NCI-H446 treated with DMSO at 0.1 percent for 48 hours (cell line): ENCODE measurements around the gene BHLHE23.

Experiments used
- DNase-seq: peaks from one replicate; lab custom pipeline; 2025; lab: John Stamatoyannopoulos, UW

Gene BHLHE23

DNA sequence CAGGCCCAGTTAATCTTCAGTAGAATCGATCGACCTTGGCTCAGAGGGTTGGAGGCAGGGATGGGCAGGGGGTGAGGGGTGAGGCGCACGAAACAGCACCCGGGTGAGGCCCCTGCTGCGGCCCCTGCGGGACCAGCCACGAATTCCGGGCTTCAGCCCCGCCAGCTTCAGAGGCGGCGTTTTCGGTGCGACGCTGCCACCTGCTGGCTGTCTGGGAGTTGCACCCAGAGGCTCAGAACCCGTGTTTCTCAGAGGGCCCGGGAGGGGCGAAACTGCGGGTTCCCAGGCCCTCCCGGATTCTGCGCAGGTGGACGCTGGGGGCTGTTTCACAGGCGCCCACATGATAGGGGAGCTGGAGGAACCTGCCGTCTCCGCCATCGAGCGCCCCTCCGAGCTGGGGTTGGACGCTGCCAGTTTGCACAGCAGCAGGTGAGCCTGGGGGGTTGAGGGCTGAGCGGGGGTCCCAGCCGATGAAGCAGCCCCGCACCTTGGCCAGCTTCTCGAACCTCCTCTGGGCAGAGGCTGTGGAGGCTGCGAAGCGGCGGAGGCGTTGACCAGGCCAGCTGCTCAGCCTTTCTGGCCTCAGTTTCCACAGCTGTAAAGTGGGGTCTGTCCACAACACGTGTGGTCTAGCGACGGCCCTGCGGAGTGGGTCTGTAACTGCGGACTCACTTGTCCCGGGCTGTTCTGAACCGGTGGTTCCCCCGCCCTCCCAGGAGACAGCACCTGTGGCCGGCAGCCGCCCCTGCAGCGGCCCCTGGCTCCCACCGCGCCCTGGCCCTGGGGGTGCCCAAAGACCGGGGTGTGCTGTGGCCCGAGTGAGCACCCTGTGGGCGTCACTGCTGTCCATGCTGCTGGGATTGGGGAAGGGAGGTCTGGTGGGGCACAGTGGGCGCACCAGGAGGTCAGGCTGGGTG, 2.5 kb upstream of the BHLHE23 start:
- DNase-seq, result no peak

- no peak for DNase-seq
These were observed 1.8 kb upstream of the BHLHE23 start for GRCh38 chr20:63008541-63009044.

DNA sequence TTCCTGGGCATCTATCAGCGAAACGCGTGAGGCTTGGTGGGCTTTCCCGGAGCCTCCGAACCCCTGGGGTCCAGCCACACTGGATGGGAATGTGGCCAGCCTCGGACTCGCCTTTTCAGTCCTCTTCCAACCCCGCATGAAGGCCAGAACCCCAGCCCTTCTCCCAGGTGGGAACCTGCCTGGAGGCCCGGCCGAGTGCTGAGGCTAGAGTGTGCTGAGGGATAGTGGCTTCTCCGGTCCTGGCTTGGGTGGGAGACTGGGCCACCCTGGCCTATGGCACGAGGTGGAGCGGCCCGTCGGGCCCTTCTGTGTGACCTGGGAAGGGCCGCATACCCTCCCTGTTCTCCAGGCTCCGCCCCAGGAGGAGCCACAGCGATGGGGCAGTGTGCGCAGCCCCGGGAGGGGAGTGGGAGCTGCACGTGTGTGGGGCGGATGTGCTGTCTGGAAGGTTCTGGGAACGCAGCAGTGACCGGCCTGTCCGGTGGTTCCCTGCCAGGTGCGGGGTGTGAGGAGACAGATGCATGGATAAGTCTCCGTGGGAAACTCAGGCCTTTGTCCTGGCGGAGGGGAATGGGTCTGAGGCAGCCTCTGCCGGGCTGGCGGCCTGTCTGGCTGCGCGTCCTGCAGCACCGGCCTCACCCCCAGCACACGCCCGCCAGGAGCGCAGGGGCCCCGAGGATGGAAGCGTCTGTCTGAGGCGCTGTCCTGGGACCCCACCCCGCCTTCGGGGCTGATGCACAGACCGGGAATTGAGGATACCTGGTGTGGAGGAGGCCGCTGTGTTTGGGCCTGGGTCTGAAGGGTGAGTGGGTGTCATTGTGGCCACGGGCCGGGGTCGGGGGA, 1.1 kb upstream of the BHLHE23 start:
- DNase-seq, result no peak

GRCh38 chr20:63007360-63007645, 539 bp upstream of the BHLHE23 start:
- no peak for DNase-seq

- no peak for DNase-seq
These were observed 763 bp downstream of the BHLHE23 start for GRCh38 chr20:63005862-63006539.

GRCh38 chr20:63005365-63005861, 1.4 kb downstream of the BHLHE23 start:
- no peak for DNase-seq

DNA sequence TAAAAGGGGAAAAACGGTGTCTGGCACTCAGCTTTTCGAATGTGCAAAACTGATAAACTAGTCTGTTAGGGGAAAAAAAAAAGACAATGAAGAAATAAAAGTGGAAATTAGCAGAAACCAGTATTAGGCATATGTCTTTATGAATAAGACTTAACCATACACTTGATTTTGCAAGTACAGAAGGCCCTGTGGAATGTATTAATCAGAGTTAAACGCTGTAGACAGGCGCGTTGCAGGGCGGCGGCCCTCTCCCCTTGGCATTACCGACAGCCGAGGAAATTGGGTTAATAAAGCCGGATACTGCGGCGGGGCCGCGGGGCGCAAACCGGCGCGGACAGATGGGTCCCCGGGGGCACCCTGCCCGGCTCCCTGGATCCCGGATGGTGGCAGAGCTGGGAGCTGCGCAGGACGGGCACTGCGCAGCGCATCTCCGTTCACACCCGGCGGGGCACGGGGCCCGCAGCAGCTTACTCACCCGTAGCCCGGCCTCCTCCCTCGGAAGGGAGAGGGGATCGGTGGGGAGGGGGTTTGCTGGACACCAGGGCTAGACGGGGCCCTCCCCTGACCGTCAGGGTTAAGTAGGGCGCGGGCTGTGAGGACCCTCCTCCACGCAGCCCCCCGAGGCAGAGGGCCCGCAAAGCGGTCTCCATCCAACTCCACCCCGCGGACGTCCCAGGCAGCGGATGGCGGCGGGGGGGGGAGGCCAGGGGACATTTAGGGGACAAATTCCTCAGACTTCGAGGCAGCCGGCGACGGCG, 2.0 kb downstream of the BHLHE23 start:
- DNase-seq, result no peak

DNA sequence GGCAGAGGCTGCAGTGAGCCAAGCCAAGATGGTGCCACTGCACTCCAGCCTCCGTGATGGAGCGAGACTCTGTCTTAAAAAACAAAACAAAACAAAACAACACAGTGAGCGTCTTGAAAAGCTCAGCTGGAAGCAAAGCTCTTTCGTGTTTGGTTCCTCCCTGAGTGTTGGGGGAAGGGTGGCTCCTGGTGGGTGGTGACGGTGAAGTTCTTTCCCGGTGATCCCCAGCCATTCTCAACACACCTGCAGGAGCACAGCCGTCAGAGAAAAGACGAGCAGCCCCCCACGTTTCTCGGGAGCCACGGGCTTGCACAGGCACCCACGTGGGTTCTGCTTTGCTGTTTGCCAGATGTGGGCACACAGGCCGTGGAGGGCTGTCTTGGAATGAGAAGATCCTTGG, 3.2 kb downstream of the BHLHE23 start:
- DNase-seq, result no peak

GRCh38 chr20:63002511-63002910, 4.3 kb downstream of the BHLHE23 start:
- DNase-seq, result no peak

GRCh38 chr20:63000958-63001357, 5.8 kb downstream of the BHLHE23 start:
- no peak for DNase-seq

GRCh38 chr20:63000036-63000435, 6.7 kb downstream of the BHLHE23 start:
- no peak for DNase-seq

DNA sequence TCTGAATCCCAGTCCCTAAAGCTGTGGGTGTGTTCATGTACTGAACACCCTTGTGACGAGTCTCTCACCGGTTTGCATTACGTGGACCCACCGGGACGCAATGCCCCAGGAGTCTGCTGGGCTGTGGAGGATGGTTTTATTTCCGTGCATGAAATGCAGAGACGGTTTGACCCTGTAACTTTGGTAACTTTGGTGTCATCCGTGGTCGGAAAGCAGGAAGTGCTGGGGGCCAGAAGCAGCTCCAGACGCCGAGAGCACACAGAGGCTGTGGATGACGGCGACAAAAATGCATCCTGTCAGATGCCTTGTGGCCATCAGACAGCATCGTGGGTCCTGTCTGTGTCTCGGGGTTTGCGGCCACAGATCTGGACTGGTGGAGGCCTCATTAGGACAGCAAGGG, 7.2 kb downstream of the BHLHE23 start:
- DNase-seq, result no peak

GRCh38 chr20:62998449-62998848, 8.3 kb downstream of the BHLHE23 start:
- DNase-seq, result no peak

DNA sequence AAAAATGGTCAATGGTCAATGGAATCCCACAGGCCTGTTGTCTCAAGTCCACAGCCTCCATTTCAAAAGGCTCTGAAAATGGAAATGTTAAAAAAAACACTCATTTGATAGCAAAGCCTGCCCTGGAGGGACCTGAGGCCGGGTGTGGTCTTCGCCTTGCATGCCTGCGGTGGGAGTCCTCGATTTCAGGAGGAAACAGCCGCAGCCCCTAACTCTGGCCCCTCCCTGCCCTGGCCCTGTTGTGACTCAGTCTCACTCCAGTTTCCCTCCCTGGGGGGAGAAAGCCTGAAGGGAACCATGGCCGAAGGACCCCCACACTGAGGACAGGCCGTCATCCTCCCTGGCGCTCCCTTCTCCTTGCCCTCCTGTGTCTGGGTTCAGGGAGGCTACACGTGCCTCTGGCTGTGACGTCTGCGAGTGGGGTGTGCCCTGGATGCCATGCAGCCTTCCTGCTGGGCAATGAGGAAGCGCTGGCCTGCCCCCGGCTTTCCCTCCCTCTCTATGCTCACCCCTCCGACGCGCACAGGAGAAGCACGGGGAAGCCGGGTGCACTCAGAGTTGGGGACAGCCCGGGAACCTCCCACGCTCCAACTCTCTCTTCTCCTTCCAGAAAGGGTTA, 9.2 kb downstream of the BHLHE23 start:
- DNase-seq, result no peak

DNA sequence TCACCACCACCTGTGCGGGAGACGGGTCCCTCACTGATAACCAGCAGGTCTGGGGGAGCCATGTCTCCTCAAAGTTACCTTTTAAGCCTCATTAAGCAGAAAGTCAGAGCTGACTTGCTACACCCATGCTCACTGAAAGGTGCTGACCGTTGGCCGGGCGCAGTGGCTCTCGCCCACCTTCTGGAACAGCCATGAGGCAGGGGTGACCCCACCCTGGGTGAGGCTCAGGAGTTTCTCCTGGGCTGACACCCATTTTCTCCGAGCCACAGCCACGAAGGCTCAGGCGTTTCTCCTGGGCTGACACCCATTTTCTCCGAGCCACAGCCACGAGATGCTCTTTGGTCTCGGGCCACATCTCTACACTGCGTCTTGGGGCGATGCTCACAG, 10.2 kb downstream of the BHLHE23 start:
- no peak for DNase-seq

DNA sequence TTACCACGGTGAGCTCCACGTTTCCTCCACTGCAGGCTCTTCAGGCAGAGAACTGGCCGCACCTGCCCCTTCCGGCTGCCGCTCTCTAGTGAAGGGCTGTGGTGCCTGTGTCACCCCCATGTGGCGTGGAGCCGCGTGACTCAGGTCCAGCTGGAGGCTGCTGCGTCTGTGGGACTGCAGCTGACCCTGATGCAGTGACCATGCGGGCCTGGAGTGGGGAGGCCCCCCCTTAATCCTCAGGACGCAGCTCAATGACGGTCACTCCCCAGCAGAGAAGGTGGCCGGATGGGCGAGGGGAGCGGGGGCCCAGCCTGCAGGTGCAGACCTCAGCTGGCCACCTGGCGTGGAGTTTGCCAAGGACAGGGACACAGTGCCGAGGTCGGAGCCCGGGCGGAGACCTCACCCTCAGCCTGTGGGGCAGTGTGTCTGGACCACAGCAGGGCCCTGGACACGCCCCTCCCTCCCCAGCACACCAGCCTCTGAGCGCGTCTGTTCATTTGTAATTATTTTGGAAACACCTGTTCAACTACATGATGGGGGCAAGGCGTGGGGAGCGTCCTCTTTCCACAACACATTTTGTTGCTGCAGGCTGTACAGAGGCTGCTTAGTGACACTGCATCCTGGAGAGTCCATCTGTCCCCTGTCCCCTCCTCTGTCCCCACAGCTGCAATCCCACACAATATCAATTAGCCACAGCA, 10.7 kb downstream of the BHLHE23 start:
- no peak for DNase-seq

DNA sequence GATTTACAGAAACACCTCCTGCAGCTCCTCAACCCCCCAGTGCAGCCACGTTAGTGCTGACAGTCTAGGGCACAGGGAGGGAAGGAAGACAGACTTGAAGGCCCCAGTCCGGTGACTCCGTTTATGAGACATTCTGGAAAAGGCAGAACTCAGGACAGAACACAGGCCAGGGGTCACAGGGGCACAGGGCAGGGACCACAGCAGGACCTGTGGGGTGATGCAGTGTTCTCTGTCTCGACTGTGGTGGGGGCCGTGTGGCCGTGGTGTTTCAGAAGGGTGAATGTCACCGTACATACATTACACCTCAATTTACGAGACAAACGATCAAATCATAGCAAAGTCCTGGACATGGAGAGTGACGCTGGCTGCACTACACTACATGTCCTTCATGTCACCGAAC, 11.3 kb downstream of the BHLHE23 start:
- no peak for DNase-seq

GRCh38 chr20:62994869-62995281, 11.9 kb downstream of the BHLHE23 start:
- no peak for DNase-seq

DNA sequence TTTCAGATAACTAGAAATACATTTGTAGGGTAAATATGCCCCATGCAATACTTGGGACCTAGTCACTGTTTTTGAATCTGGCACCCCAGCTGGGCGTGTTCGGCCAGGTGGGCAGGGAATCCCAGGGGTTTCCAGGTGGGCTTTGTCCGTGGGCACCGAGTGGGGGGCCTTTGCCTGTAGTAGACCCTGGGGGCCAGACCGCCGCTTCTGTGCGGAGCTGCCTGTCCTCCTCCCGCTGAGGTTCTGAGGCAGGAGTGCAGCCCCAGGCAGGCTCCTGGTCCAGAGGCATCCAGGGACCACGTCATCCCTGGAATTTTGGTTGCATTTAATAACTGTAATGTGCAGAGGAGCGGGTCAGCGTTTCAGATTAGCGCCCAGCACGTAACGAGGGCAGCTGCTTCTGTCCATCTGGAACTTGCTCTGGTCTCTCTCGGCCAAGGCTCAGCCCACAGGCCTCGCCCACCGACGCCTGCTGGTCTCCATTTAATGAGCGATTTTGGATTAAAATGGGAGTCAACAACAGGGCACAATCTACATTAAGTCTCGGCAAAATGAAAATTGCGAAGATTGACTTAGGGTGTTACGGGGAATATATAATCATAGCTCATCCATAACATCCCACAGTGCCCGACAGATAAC, 12.8 kb downstream of the BHLHE23 start:
- no peak for DNase-seq

DNA sequence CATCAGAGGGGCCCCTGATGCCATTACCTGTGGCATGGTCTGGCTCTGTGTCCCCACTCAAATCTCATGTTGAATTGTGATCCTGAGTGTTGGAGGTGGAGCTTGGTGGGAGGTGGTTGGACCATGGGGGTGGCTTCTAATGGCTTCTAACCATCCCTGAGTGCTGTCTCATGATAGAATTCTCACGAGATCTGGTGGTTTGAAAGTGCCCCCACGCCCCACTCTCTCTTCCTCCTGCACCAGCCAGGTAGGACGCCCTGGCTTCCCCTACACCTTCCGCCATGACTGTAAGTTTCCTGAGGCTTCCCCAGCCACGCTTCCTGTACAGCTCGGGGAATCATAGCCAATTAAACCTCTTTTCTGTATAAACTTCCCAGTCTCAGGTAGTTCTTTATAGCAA, 14.9 kb downstream of the BHLHE23 start:
- no peak for DNase-seq
